Measurements from ENCODE around the gene PTTG1IP.

GRCh38 chr21:44910229-44911067 lies 37.0 kb upstream of the PTTG1IP start:
- TF ChIP-seq CTCF (IDR thresholded peaks at IDR 0.05): no peak
- no peak for TF ChIP-seq POLR2A (IDR thresholded peaks at IDR 0.05)
- no peak for TF ChIP-seq EP300 (IDR thresholded peaks at IDR 0.05)

All from tibial nerve (tissue), 4 donors.